ENCODE measurements around the gene AGAP3. TPM values are rescaled to one million over a fixed set of nuclear protein-coding genes. Genes with fewer than 3 reads are reported as not detected.

AGAP3 gene
- total RNA-seq, 1 experiment from 2014 or later = 138 TPM

DNA sequence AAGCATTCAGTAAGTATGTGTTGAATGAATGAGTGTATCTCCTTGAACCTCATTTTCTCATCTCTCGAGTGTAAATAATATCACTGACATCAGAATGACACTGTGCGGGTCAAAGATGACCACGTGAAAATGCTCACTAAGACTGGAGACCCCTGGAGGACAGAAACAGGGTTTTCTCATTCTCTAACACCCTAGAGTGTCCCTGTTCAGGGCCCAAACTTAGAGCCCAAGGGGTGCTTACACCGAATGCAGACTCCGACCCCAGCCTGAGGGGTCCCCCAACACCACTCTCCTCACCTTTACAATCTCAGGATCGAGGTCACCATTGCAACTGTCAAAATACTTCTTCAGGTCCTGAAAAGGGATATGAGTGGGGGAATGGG lies 30.0 kb upstream of the AGAP3 start:
- Mint-ChIP-seq H3K9me3 (ENCODE audit: unreplicated experiment) (no peaks in the 10 kb centered on the region), H3K4me3 (ENCODE audit: unreplicated experiment) (peak overlapping the region; percentile 97), H3K4me1 (ENCODE audit: insufficient read depth, unreplicated experiment) (peaks cover 26% of the 10 kb centered on the region), H3K27ac (ENCODE audit: low read depth, unreplicated experiment) (no peak overlapping the region), H3K27me3 (ENCODE audit: insufficient read depth, unreplicated experiment) (no peaks in the 10 kb centered on the region), H3K36me3 (ENCODE audit: insufficient read depth, unreplicated experiment) (peaks cover 3% of the 10 kb centered on the region)
- intact Hi-C loops (cut with micrococcal nuclease) = no loop called here
- TF ChIP-seq, protein P1, sequence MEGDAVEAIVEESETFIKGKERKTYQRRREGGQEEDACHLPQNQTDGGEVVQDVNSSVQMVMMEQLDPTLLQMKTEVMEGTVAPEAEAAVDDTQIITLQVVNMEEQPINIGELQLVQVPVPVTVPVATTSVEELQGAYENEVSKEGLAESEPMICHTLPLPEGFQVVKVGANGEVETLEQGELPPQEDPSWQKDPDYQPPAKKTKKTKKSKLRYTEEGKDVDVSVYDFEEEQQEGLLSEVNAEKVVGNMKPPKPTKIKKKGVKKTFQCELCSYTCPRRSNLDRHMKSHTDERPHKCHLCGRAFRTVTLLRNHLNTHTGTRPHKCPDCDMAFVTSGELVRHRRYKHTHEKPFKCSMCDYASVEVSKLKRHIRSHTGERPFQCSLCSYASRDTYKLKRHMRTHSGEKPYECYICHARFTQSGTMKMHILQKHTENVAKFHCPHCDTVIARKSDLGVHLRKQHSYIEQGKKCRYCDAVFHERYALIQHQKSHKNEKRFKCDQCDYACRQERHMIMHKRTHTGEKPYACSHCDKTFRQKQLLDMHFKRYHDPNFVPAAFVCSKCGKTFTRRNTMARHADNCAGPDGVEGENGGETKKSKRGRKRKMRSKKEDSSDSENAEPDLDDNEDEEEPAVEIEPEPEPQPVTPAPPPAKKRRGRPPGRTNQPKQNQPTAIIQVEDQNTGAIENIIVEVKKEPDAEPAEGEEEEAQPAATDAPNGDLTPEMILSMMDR (IDR thresholded peaks at IDR 0.05; ENCODE audit: unreplicated experiment) = no peak
- ChIA-PET CTCF (interaction anchor here (0.6 to 3.3 kb wide), 4 partner anchors 13 to 56 kb away, joined by 3 to 21 read pairs (median 4); partner anchors contain the start of gene ABCB8), POLR2A (interaction anchor here (0.8 to 8.4 kb wide), 3 partner anchors 9 to 29 kb away, joined by 3 to 151 read pairs (median 6); partner anchors contain the start of genes ABCB8, AGAP3, FASTK and TMUB1)
- BruUV-seq (replicated peaks) = no TSS peak
- DNase-seq (ENCODE audit: unreplicated experiment) = no peak

DNA sequence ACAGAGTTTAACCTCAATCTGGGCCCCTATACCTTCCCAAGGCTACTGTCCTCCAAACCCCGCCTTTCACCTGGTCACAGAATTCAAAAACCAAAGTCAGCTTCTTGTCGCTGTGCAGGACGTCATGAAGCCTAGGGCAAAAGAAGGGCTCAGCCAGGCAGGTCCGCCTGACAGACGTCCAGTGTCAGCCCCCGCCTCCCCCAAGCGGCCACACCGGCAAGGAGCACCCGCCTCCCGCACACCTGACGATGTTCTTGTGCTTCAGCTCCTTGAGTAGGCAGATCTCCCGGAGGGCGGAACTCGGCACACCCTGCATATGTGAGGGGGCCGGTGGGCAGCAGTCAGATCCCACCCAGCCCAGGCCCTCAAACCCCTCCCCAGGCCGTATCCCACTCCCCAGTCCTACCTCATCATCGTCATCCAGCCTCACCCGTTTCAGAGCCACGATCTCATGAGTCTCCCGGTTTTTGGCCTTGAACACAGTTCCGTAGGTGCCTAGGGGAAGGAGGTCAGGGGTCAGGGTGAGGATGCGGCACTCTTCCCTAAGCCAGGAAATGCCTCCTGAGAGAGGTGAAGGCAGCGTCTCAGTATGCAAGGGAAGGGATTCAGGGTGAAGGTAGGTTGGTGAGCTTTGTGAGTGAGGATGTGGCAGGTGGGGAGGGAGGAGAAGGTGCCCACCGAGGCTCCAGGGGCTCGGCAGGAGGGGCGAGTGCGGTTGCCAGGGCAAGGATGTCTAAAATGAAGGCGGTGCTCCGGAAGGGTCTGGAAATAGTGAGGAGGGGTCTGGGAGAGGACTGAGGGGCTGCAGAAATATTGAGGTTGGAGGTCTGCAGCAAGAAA lies 29.4 kb upstream of the AGAP3 start:
- H3K36me3 Mint-ChIP-seq (ENCODE audit: insufficient read depth, unreplicated experiment) = peaks cover 6% of the 10 kb centered on the region
- no peaks in the 10 kb centered on the region for H3K27me3 Mint-ChIP-seq (ENCODE audit: insufficient read depth, unreplicated experiment)
- DNase-seq (ENCODE audit: unreplicated experiment) = no peak
- peak overlapping the region; percentile 97 for H3K4me3 Mint-ChIP-seq (ENCODE audit: unreplicated experiment)
- H3K27ac Mint-ChIP-seq (ENCODE audit: low read depth, unreplicated experiment) = peak overlapping the region; percentile 87
- no peaks in the 10 kb centered on the region for H3K9me3 Mint-ChIP-seq (ENCODE audit: unreplicated experiment)
- ChIA-PET CTCF (interaction anchor here (0.6 to 3.3 kb wide), 3 partner anchors 29 to 1918 kb away, joined by 3 to 21 read pairs (median 3); partner anchors contain the start of gene ABCB8), POLR2A (interaction anchor here (0.8 to 8.4 kb wide), 6 partner anchors 10 to 59 kb away, joined by 3 to 151 read pairs (median 5); partner anchors contain the start of genes ABCB8, AGAP3, FASTK and TMUB1)
- intact Hi-C loops (cut with micrococcal nuclease) = no loop called here
- no TSS peak for BruUV-seq (replicated peaks)
- H3K4me1 Mint-ChIP-seq (ENCODE audit: insufficient read depth, unreplicated experiment) = peaks cover 32% of the 10 kb centered on the region
- TF ChIP-seq, protein P1 (IDR thresholded peaks at IDR 0.05; ENCODE audit: unreplicated experiment) = no peak

DNA sequence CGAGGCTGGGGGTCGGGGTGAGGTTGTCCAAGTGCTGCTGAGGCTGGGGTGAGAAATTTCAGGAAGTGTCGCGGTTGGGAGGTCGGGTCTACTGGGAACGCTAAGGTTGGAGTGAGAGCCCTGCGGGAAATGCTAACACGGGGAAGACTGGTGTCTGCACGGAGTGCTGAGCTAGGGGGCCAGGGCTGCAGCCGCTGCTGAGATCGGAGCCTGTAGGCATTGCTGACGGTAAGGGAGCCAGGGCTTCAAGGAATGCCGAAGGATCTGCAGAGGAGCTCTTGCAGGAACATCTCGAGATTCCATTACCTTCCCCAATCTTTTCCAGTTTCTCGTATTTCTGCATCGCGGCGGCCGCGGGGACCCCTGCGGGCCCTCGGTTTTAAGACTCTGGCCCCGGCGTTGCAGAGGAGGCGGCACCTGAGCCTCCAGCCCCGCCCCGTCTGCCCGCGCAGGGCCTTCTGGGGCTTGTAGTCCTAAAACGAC lies 28.7 kb upstream of the AGAP3 start, which contains the start of gene CDK5:
TSS of gene CDK5 (minus strand) at position 392 of the 483 bp plus-strand sequence. CDS start at position 343, 49 bp downstream.
- ChIA-PET POLR2A (interaction anchor here (0.9 to 8.4 kb wide), 5 partner anchors 11 to 58 kb away, joined by 3 to 151 read pairs (median 6); partner anchors contain the start of genes ABCB8, AGAP3, FASTK and TMUB1), CTCF (interaction anchor here (0.6 to 3.3 kb wide), 4 partner anchors 9 to 1919 kb away, joined by 3 to 21 read pairs (median 4); no protein-coding TSS in a partner anchor)
- intact Hi-C loops (cut with micrococcal nuclease) = no loop called here
- peak within 1 kb of the TSS; percentile 87 for H3K27ac Mint-ChIP-seq (ENCODE audit: low read depth, unreplicated experiment)
- H3K4me3 Mint-ChIP-seq (ENCODE audit: unreplicated experiment) = peak within 1 kb of the TSS; percentile 97
- TF ChIP-seq, protein P1 (IDR thresholded peaks at IDR 0.05; ENCODE audit: unreplicated experiment) = no peak
- no peaks in the 10 kb centered on the region for H3K9me3 Mint-ChIP-seq (ENCODE audit: unreplicated experiment)
- no peak for DNase-seq (ENCODE audit: unreplicated experiment)
- H3K36me3 Mint-ChIP-seq (ENCODE audit: insufficient read depth, unreplicated experiment) = peaks cover 6% of the 10 kb centered on the region
- no peaks in the 10 kb centered on the region for H3K27me3 Mint-ChIP-seq (ENCODE audit: insufficient read depth, unreplicated experiment)
- BruUV-seq (replicated peaks) = no TSS peak
- peaks cover 33% of the 10 kb centered on the region for H3K4me1 Mint-ChIP-seq (ENCODE audit: insufficient read depth, unreplicated experiment)

Measured in MCF 10A (cell line).